Loucy (cell line): ENCODE data around the gene TOMM40L.

ENCODE experiments used
- H2AFZ ChIP-seq: fragments of 200-600 bp; sonication (generic); 2 replicates; pipeline ENCODE4 v1.6.0; 2016; ENCODE audit warnings: antibody characterized with exemption, mild to moderate bottlenecking, low read length, moderate library complexity
- H3F3A ChIP-seq: fragments of 200-600 bp; 2 replicates; pipeline ENCODE4 v1.6.0; 2016; ENCODE audit warnings: antibody characterized with exemption, low read depth, mild to moderate bottlenecking
- H3K27me3 ChIP-seq: fragments of 200-600 bp; sonication (generic); 2 replicates; pipeline ENCODE4 v1.6.1; 2014; ENCODE audit warnings: low read length, mild to moderate bottlenecking; ENCODE audit not compliant: insufficient read depth, poor library complexity, severe bottlenecking
- H3K36me3 ChIP-seq: fragments of 200-600 bp; sonication (generic); 2 replicates; pipeline ENCODE4 v1.6.1; 2016; ENCODE audit warnings: low read length; ENCODE audit not compliant: insufficient read depth
- H3K4me1 ChIP-seq: fragments of 200-600 bp; sonication (generic); 2 replicates; pipeline ENCODE4 v1.5.1; 2014; ENCODE audit warnings: low read length, mild to moderate bottlenecking; ENCODE audit not compliant: insufficient read depth, poor library complexity, severe bottlenecking
- H3K4me2 ChIP-seq: fragments of 200-600 bp; sonication (generic); 2 replicates; pipeline ENCODE4 v1.6.0; 2014; ENCODE audit warnings: antibody characterized with exemption, low read length, low read depth, mild to moderate bottlenecking; ENCODE audit not compliant: poor library complexity, severe bottlenecking
- H3K4me3 ChIP-seq: fragments of 200-600 bp; sonication (generic); 2 replicates; pipeline ENCODE4 v1.5.1; 2014; ENCODE audit warnings: low read length, mild to moderate bottlenecking, mixed read lengths; ENCODE audit not compliant: poor library complexity, severe bottlenecking
- H3K79me2 ChIP-seq: fragments of 200-600 bp; sonication (generic); 2 replicates; pipeline ENCODE4 v1.6.1; 2014; ENCODE audit warnings: low read length; ENCODE audit not compliant: insufficient read depth
- H3K9ac ChIP-seq: fragments of 200-600 bp; sonication (generic); 2 replicates; pipeline ENCODE4 v1.6.0; 2014; ENCODE audit warnings: mild to moderate bottlenecking, low read depth, low read length, moderate library complexity; ENCODE audit not compliant: poor library complexity, severe bottlenecking
- H3K9me2 ChIP-seq: fragments of 200-600 bp; sonication (generic); replicated peaks from 2 replicates; pipeline ENCODE4 v1.6.1; 2016; ENCODE audit warnings: low read depth, low read length, mixed read lengths
- H3K9me3 ChIP-seq: fragments of 200-600 bp; sonication (generic); 2 replicates; pipeline ENCODE4 v1.6.1; 2014; ENCODE audit warnings: mild to moderate bottlenecking, antibody characterized with exemption, low read length, low read depth; ENCODE audit not compliant: insufficient read depth
- H4K20me1 ChIP-seq: fragments of 200-600 bp; sonication (generic); 2 replicates; pipeline ENCODE4 v1.6.0; 2014; ENCODE audit warnings: antibody characterized with exemption, low read length, mild to moderate bottlenecking; ENCODE audit not compliant: insufficient read depth, poor library complexity, severe bottlenecking
- CTCF ChIP-seq: fragments of 200-600 bp; sonication (generic); conservative IDR thresholded peaks from 2 replicates; pipeline ENCODE4 v1.5.1; 2014; ENCODE audit warnings: mild to moderate bottlenecking, antibody characterized with exemption, low read length
- EZH2phosphoT487 ChIP-seq: fragments of 200-600 bp; IDR thresholded peaks from 2 replicates; pipeline ENCODE4 v1.6.1; 2018; ENCODE audit warnings: antibody characterized with exemption, mild to moderate bottlenecking, moderate library complexity, borderline replicate concordance

Gene TOMM40L

GRCh38 chr1:161187311-161187710, 38.5 kb upstream of the TOMM40L start:
- Histone ChIP-seq H2AFZ (0 out of 2 replicates have a peak overlapping the region, but pooled peaks have one; percentile 46), H3K4me3 (no peak overlapping the region), H4K20me1 (no peaks in the 10 kb centered on the region), H3K36me3 (no peaks in the 10 kb centered on the region), H3K4me1 (peaks cover 37% of the 10 kb centered on the region), H3K9ac (no peak overlapping the region), H3K27me3 (no peaks in the 10 kb centered on the region), H3K79me2 (no peaks in the 10 kb centered on the region), H3K9me3 (no peaks in the 10 kb centered on the region), H3K9me2 (no peaks in the 10 kb centered on the region), H3F3A (0 out of 2 replicates have a peak, but pooled peaks cover 5% of the 10 kb centered on the region), H3K4me2 (no peak overlapping the region)
- no peak for TF ChIP-seq CTCF
- no peak for TF ChIP-seq EZH2phosphoT487

GRCh38 chr1:161188381-161188780, 37.5 kb upstream of the TOMM40L start:
- H3K4me3 ChIP-seq = no peak overlapping the region
- no peak overlapping the region for H3K9ac ChIP-seq
- H3K27me3 ChIP-seq = no peaks in the 10 kb centered on the region
- H2AFZ ChIP-seq = no peak overlapping the region
- TF ChIP-seq CTCF (no peak), EZH2phosphoT487 (no peak)
- 0 out of 2 replicates have a peak, but pooled peaks cover 5% of the 10 kb centered on the region for H3F3A ChIP-seq
- H3K4me2 ChIP-seq = no peak overlapping the region
- H3K9me2 ChIP-seq = no peaks in the 10 kb centered on the region
- H3K36me3 ChIP-seq = no peaks in the 10 kb centered on the region
- H3K9me3 ChIP-seq = no peaks in the 10 kb centered on the region
- H4K20me1 ChIP-seq = no peaks in the 10 kb centered on the region
- H3K4me1 ChIP-seq = peaks cover 29% of the 10 kb centered on the region
- no peaks in the 10 kb centered on the region for H3K79me2 ChIP-seq

- Histone ChIP-seq H3K27me3 (no peaks in the 10 kb centered on the region), H3K4me1 (peaks cover 23% of the 10 kb centered on the region), H2AFZ (no peak overlapping the region), H3K36me3 (no peaks in the 10 kb centered on the region), H3K9me3 (no peaks in the 10 kb centered on the region), H3K4me2 (no peak overlapping the region), H4K20me1 (no peaks in the 10 kb centered on the region), H3K4me3 (no peak overlapping the region), H3K9me2 (no peaks in the 10 kb centered on the region), H3K79me2 (no peaks in the 10 kb centered on the region), H3K9ac (no peak overlapping the region), H3F3A (0 out of 2 replicates have a peak, but pooled peaks cover 5% of the 10 kb centered on the region)
- TF ChIP-seq EZH2phosphoT487 (no peak), CTCF (no peak)
These were observed 36.8 kb upstream of the TOMM40L start for GRCh38 chr1:161189036-161189435.
